Esophagus muscularis mucosa (tissue), 4 donors: ENCODE measurements around the gene XPO5. TPM values are rescaled to one million over a fixed set of nuclear protein-coding genes. Genes with fewer than 3 reads are reported as not detected.

Source experiments
- DNase-seq: peaks from one replicate; pipeline ENCODE4 v3.0.0-alpha.2; 2017; ENCODE audit errors: extremely low spot score
- H3K27ac ChIP-seq, 4 donors: fragments of 200-600 bp; sonication (generic); replicated peaks in 1 of 4; 1 replicate in 3 of 4; 2 replicates in 1 of 4; pipeline ENCODE4 v1.5.1; 2016 to 2019; ENCODE audit warnings: mild to moderate bottlenecking in 1 of 4
- H3K27me3 ChIP-seq, 4 donors: fragments of 200-600 bp; sonication (generic); one replicate each; pipeline versions ENCODE4 v1.5.1 to v1.6.0; 2016 to 2019
- H3K36me3 ChIP-seq, 4 donors: fragments of 200-600 bp; sonication (generic); one replicate each; pipeline ENCODE4 v1.5.1; 2016 to 2019
- H3K4me1 ChIP-seq, 4 donors: fragments of 200-600 bp; sonication (generic); one replicate each; pipeline ENCODE4 v1.5.1; 2016 to 2019
- H3K4me3 ChIP-seq, 4 donors: fragments of 200-600 bp; sonication (generic); 1 replicate in 2 of 4; 2 replicates in 2 of 4; pipeline ENCODE4 v1.5.1; 2016 to 2019; ENCODE audit warnings: mild to moderate bottlenecking in 4 of 4, moderate library complexity in 1 of 4
- H3K9me3 ChIP-seq, 4 donors: fragments of 200-600 bp; sonication (generic); 1 replicate in 3 of 4; 2 replicates in 1 of 4; pipeline ENCODE4 v1.5.1; 2016 to 2019
- CTCF ChIP-seq, 3 experiments: fragments of 200-600 bp in 2 of 3; fragments of 450-650 bp in 1 of 3; sonication (generic) in 2 of 3; IDR thresholded peaks; one replicate each; pipeline ENCODE4 v1.5.1; 2017 to 2019; ENCODE audit warnings: antibody characterized with exemption in 3 of 3, mild to moderate bottlenecking in 2 of 3, moderate library complexity in 1 of 3
- EP300 ChIP-seq: sonication (generic); formaldehyde crosslinking; IDR thresholded peaks from one replicate; pipeline ENCODE4 v1.6.1; 2017; ENCODE audit warnings: antibody characterized with exemption
- POLR2A ChIP-seq: fragments of 450-650 bp; IDR thresholded peaks from one replicate; pipeline ENCODE4 v1.6.1; 2017; ENCODE audit warnings: antibody characterized with exemption, moderate library complexity, mild to moderate bottlenecking, low read depth
- POLR2AphosphoS5 ChIP-seq, 2 donors: sonication (generic); formaldehyde crosslinking; IDR thresholded peaks; one replicate each; pipeline ENCODE4 v1.6.1; 2017; ENCODE audit warnings: antibody characterized with exemption in 2 of 2
- WGBS: methylation state at CpG from one replicate; pipeline ENCODE4 v1.1.5; 2018; 5-methylcytosine and 5-hydroxymethylcytosine counted together
- intact Hi-C: fragments of 100-400 bp; cut with DNase I; formaldehyde crosslinking; loops from one replicate; pipeline ENCODE4 v1.15.1; 2023
- total RNA-seq, 4 donors: library from RNA; depleted of rRNA; stranded (reverse); fragments of >200 nt; gene quantifications; one replicate each; pipeline versions ENCODE4 v1.1.0 to v1.2.1, GENCODE V29; 2016

The XPO5 gene
- total RNA-seq, result 10 to 100 TPM; 12.5 to 17.1 (median 15.7) TPM

GRCh38 chr6:43575772-43576551 lies at the start of gene XPO5, which contains the start of gene POLH:
Gene XPO5 (minus strand): TSS chr6:43576038. CDS start chr6:43575864, 174 bp downstream.
Gene POLH (plus strand): TSS chr6:43576185. CDS start chr6:43582320, 6,135 bp downstream.
- WGBS, result under 1% methylated on average over 33 of the region's 76 CpGs
- TF ChIP-seq POLR2AphosphoS5 (IDR thresholded peaks at IDR 0.05) (peak; percentile 95 to 97), POLR2A (peak; percentile 76), CTCF (IDR thresholded peaks at IDR 0.05) (peak in 2 of 3 experiments; percentile 9 to 28), EP300 (no peak)
- peaks cover 10 to 24% (median 17%) of the 10 kb centered on the region in 4 donors for H3K36me3 ChIP-seq
- H3K27ac ChIP-seq, result peak within 1 kb of the TSS; percentile 71 to 84 (median 77)
- intact Hi-C loops, result no loop called here
- peak within 1 kb of the TSS; percentile 70 to 96 (median 83) for H3K4me3 ChIP-seq
- H3K4me1 ChIP-seq, result peaks cover 23 to 35% (median 32%) of the 10 kb centered on the region in 4 donors
- H3K27me3 ChIP-seq, result no peaks in the 10 kb centered on the region
- H3K9me3 ChIP-seq, result no peaks in the 10 kb centered on the region
- DNase-seq, result peak; percentile 96

- WGBS, result 91% methylated on average over 16 of the region's 16 CpGs
- H3K36me3 ChIP-seq, result peaks cover 42 to 60% (median 58%) of the 10 kb centered on the region in 4 donors
Observed at GRCh38 chr6:43625393-43625992, 49.7 kb upstream of the XPO5 start.

GRCh38 chr6:43624786-43625288 lies 49.0 kb upstream of the XPO5 start:
- Histone ChIP-seq H3K27ac (no peak overlapping the region), H3K36me3 (peaks cover 42 to 66% (median 63%) of the 10 kb centered on the region in 4 donors), H3K27me3 (no peaks in the 10 kb centered on the region), H3K4me3 (no peak overlapping the region), H3K9me3 (no peaks in the 10 kb centered on the region), H3K4me1 (peaks cover 17 to 30% (median 21%) of the 10 kb centered on the region in 4 donors)
- intact Hi-C loops, result loop anchor here (5.0 kb wide), 1 partner anchor 147 kb away; the partner anchor contains the start of gene VEGFA
- no peak for TF ChIP-seq POLR2AphosphoS5 (IDR thresholded peaks at IDR 0.05)
- no peak for TF ChIP-seq EP300
- TF ChIP-seq CTCF (IDR thresholded peaks at IDR 0.05), result no peak
- no peak for TF ChIP-seq POLR2A
- no peak for DNase-seq
- WGBS, result 82% methylated on average over 7 of the region's 7 CpGs

More at GRCh38 chr6:43625393-43625992, 49.7 kb upstream of the XPO5 start:
- no peaks in the 10 kb centered on the region for H3K9me3 ChIP-seq
- intact Hi-C loops, result loop anchor here (5.0 kb wide), 1 partner anchor 147 kb away; the partner anchor contains the start of gene VEGFA
- DNase-seq, result no peak
- no peak overlapping the region for H3K27ac ChIP-seq
- no peaks in the 10 kb centered on the region for H3K27me3 ChIP-seq
- no peak overlapping the region for H3K4me3 ChIP-seq
- TF ChIP-seq POLR2AphosphoS5 (IDR thresholded peaks at IDR 0.05), result no peak
- TF ChIP-seq POLR2A, result no peak
- no peak for TF ChIP-seq EP300
- no peak for TF ChIP-seq CTCF (IDR thresholded peaks at IDR 0.05)
- H3K4me1 ChIP-seq, result peaks cover 21 to 35% (median 27%) of the 10 kb centered on the region in 4 donors

GRCh38 chr6:43623880-43624785 lies 48.3 kb upstream of the XPO5 start:
- H3K4me1 ChIP-seq, result peaks cover 17 to 30% (median 21%) of the 10 kb centered on the region in 4 donors
- intact Hi-C loops, result no loop called here
- 93% methylated on average over 10 of the region's 12 CpGs for WGBS
- peaks cover 42 to 73% (median 69%) of the 10 kb centered on the region in 4 donors for H3K36me3 ChIP-seq
- H3K27ac ChIP-seq, result no peak overlapping the region
- no peaks in the 10 kb centered on the region for H3K9me3 ChIP-seq
- H3K27me3 ChIP-seq, result no peaks in the 10 kb centered on the region
- H3K4me3 ChIP-seq, result no peak overlapping the region
- no peak for DNase-seq
- TF ChIP-seq CTCF (IDR thresholded peaks at IDR 0.05) (no peak), EP300 (no peak), POLR2AphosphoS5 (IDR thresholded peaks at IDR 0.05) (no peak), POLR2A (no peak)
